Adrenal gland (tissue), 12 donors: ENCODE results near the gene NOLC1. TPM values are rescaled to one million over a fixed set of nuclear protein-coding genes. Genes with fewer than 3 reads are reported as not detected.

Source experiments
- DNase-seq, 7 donors: peaks; one replicate each; pipeline ENCODE4 v3.0.0-alpha.2; 2019 to 2020
- H3K27ac ChIP-seq, 5 donors: fragments of 200-600 bp; sonication (generic) in 4 of 5; 1 replicate in 3 of 5; 2 replicates in 2 of 5; pipeline versions ENCODE4 v1.5.1 to v1.8.0; 2016 to 2020; ENCODE audit warnings: mild to moderate bottlenecking in 1 of 5
- H3K27me3 ChIP-seq: fragments of 200-600 bp; 2 replicates; pipeline ENCODE4 v1.8.0; 2021
- H3K36me3 ChIP-seq, 2 donors: fragments of 200-600 bp; replicated peaks in 1 of 2; 1 replicate in 1 of 2; 2 replicates in 1 of 2; pipeline versions ENCODE4 v1.5.1 to v1.8.0; 2018 to 2022
- H3K4me1 ChIP-seq, 2 donors: fragments of 200-600 bp; replicated peaks in 1 of 2; 1 replicate in 1 of 2; 2 replicates in 1 of 2; pipeline versions ENCODE4 v1.5.1 to v1.8.0; 2018 to 2021
- H3K4me3 ChIP-seq, 4 donors: fragments of 200-600 bp; sonication (generic) in 3 of 4; one replicate each; pipeline ENCODE4 v1.5.1; 2016 to 2018
- H3K9me3 ChIP-seq, 3 donors: fragments of 200-600 bp; sonication (generic) in 1 of 3; replicated peaks in 1 of 3; 1 replicate in 2 of 3; 2 replicates in 1 of 3; pipeline versions ENCODE4 v1.5.1 to v1.8.0; 2016 to 2021
- POLR2A ChIP-seq, 2 donors: fragments of 450-650 bp; IDR thresholded peaks; one replicate each; pipeline ENCODE4 v1.6.1; 2017; ENCODE audit warnings: antibody characterized with exemption in 2 of 2, mild to moderate bottlenecking in 2 of 2, moderate library complexity in 1 of 2
- WGBS, 4 donors: extraction: QIAGEN DNeasy Blood & Tissue Kit in 2 of 4; methylation state at CpG; one replicate each; pipeline versions ENCODE4 v1.1.5 to v1.1.7; 2013 to 2017; 5-methylcytosine and 5-hydroxymethylcytosine counted together
- intact Hi-C, 2 donors: fragments of 100-400 bp; cut with DNase I; formaldehyde crosslinking; loops; one replicate each; pipeline versions ENCODE4 v1.14.1 to v1.15.0; 2022 to 2023
- polyA plus RNA-seq, 3 donors: library from polyadenylated mRNA; stranded (reverse); fragments of 200-250 nt in 2 of 3; fragments of 350-450 nt in 1 of 3; fragmentation: Illumina TruSeq in 1 of 3; extraction: RNeasy Lipid Tissue Mini Kit (QIAGEN cat#74804) in 1 of 3; gene quantifications; one replicate each; pipeline ENCODE4 v1.2.3, GENCODE V29; 2013 to 2014
- total RNA-seq, 9 donors: library from RNA; depleted of rRNA in 4 of 9; stranded (reverse); fragments of >200 nt in 4 of 9; fragments of 120-200 nt in 1 of 9; fragmentation: NEBNext Ultra II Directional in 1 of 9; extraction: Animal tissue kit (Norgen Biotek cat#: 25700) in 1 of 9; gene quantifications; one replicate each; pipeline versions ENCODE4 v1.1.0 to v1.2.4, GENCODE V29; 2013 to 2023
- TF ChIP-seq, protein P1 (sequence below), 6 experiments: fragments of 450-650 bp in 4 of 6; fragments of 200-600 bp in 2 of 6; sonication (generic) in 1 of 6; IDR thresholded peaks; 1 replicate in 5 of 6; 2 replicates in 1 of 6; pipeline versions ENCODE4 v1.5.1 to v1.8.0; 2016 to 2021; ENCODE audit warnings: antibody characterized with exemption in 6 of 6, mild to moderate bottlenecking in 2 of 6, moderate library complexity in 1 of 6
- donor health status: healthy with polysubstance abuse.
- donor health status: Bipolar disorder and iron deficiency.
- donor health status: DM: yes; HTN: yes; CAD: no.
- donor health status: DM: no; HTN: no; CAD: no.
- donor health status: DM: no; HTN: no; CAD: no.
- donor health status: DM: yes; HTN: yes; CAD: no.

The NOLC1 gene
- total and polyA plus RNA-seq, 12 donors: 18.6 to 111 (median 32.8) TPM

- Histone ChIP-seq H3K27me3 (no peaks in the 10 kb centered on the region), H3K4me1 (peaks cover 53 to 65% of the 10 kb centered on the region in 2 donors), H3K4me3 (peak overlapping the region in 2 of 4 donors; percentile 67 to 79), H3K27ac (peak overlapping the region in 4 of 5 donors; percentile 74 to 99 (median 86)), H3K36me3 (peaks cover 0 to 26% of the 10 kb centered on the region in 2 donors), H3K9me3 (no peaks in the 10 kb centered on the region)
- peak in 3 of 7 donors; percentile 24 to 47 (median 40) for DNase-seq
- intact Hi-C loops: no loop called here
- 0 to 7% (median 3%) methylated on average over 3 to 44 of the region's 45 CpGs for WGBS, 4 donors
- TF ChIP-seq, protein P1, sequence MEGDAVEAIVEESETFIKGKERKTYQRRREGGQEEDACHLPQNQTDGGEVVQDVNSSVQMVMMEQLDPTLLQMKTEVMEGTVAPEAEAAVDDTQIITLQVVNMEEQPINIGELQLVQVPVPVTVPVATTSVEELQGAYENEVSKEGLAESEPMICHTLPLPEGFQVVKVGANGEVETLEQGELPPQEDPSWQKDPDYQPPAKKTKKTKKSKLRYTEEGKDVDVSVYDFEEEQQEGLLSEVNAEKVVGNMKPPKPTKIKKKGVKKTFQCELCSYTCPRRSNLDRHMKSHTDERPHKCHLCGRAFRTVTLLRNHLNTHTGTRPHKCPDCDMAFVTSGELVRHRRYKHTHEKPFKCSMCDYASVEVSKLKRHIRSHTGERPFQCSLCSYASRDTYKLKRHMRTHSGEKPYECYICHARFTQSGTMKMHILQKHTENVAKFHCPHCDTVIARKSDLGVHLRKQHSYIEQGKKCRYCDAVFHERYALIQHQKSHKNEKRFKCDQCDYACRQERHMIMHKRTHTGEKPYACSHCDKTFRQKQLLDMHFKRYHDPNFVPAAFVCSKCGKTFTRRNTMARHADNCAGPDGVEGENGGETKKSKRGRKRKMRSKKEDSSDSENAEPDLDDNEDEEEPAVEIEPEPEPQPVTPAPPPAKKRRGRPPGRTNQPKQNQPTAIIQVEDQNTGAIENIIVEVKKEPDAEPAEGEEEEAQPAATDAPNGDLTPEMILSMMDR (IDR thresholded peaks at IDR 0.05): no peak
- TF ChIP-seq POLR2A (IDR thresholded peaks at IDR 0.05): no peak
Measured at GRCh38 chr10:102113956-102114857, 38.0 kb upstream of the NOLC1 start.

- Histone ChIP-seq H3K4me3 (peak overlapping the region in 3 of 4 donors; percentile 20 to 79 (median 67)), H3K27me3 (no peaks in the 10 kb centered on the region), H3K9me3 (no peaks in the 10 kb centered on the region), H3K36me3 (peaks cover 0 to 18% of the 10 kb centered on the region in 2 donors), H3K4me1 (peaks cover 54 to 65% of the 10 kb centered on the region in 2 donors), H3K27ac (peak overlapping the region in 4 of 5 donors; percentile 74 to 99 (median 86))
- TF ChIP-seq, protein P1 (IDR thresholded peaks at IDR 0.05): no peak
- peak in 1 of 2 donors; percentile 85 for TF ChIP-seq POLR2A (IDR thresholded peaks at IDR 0.05)
- peak; percentile 88 to 94 (median 92) for DNase-seq
- intact Hi-C loops: no loop called here
- 0 to 1% (median 1%) methylated on average over 14 to 23 of the region's 23 CpGs for WGBS, 4 donors
Measured at GRCh38 chr10:102114861-102115618, 37.1 kb upstream of the NOLC1 start.

DNA sequence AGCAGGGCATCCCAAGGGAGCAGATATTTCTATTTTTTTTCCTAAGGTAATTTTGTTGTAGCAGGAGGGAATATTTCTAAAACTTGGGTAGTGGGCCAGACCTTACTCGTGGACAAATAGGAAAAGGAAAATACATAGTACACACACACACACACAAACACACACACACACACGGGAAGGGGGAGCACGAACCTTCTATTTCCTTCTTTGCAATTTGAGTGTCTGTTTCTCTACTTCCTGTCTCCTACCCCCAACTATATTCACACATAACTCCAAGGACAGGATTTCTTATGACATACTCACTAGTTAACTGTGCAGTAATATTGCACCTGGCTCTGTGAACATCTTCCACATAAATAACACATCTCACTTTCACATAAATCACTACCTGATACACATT lies 36.4 kb upstream of the NOLC1 start:
- H3K36me3 ChIP-seq: peaks cover 0 to 11% of the 10 kb centered on the region in 2 donors
- H3K4me1 ChIP-seq: peaks cover 54 to 65% of the 10 kb centered on the region in 2 donors
- intact Hi-C loops: no loop called here
- 0 to 5% (median 3%) methylated on average over 3 of the region's 3 CpGs for WGBS, 4 donors
- DNase-seq: no peak
- H3K27ac ChIP-seq: peak overlapping the region in 4 of 5 donors; percentile 74 to 99 (median 86)
- no peaks in the 10 kb centered on the region for H3K27me3 ChIP-seq
- no peaks in the 10 kb centered on the region for H3K9me3 ChIP-seq
- TF ChIP-seq POLR2A (IDR thresholded peaks at IDR 0.05): no peak
- TF ChIP-seq, protein P1 (IDR thresholded peaks at IDR 0.05): no peak
- H3K4me3 ChIP-seq: peak overlapping the region in 1 of 4 donors; percentile 79

GRCh38 chr10:102116656-102117055 lies 35.5 kb upstream of the NOLC1 start:
- Histone ChIP-seq H3K27ac (peak overlapping the region in 4 of 5 donors; percentile 93 to 99 (median 96)), H3K9me3 (no peaks in the 10 kb centered on the region), H3K4me1 (peaks cover 54 to 71% of the 10 kb centered on the region in 2 donors), H3K27me3 (no peaks in the 10 kb centered on the region), H3K4me3 (peak overlapping the region in 1 of 4 donors; percentile 79), H3K36me3 (peaks cover 0 to 2% of the 10 kb centered on the region in 2 donors)
- intact Hi-C loops: no loop called here
- DNase-seq: no peak
- 54 to 70% (median 65%) methylated on average over 1 of the region's 1 CpG for WGBS, 4 donors
- no peak for TF ChIP-seq POLR2A (IDR thresholded peaks at IDR 0.05)
- TF ChIP-seq, protein P1 (IDR thresholded peaks at IDR 0.05): no peak
